GM12892 (cell line): ENCODE results near the gene CTSL.

Experiments used
- POLR2AphosphoS5 ChIP-seq: IDR thresholded peaks from 2 replicates; pipeline ENCODE4 v1.6.1; 2011; ENCODE audit warnings: low read depth, low read length, control low read depth
- TAF1 ChIP-seq: IDR thresholded peaks from 2 replicates; pipeline ENCODE4 v1.6.1; 2011; ENCODE audit warnings: low read depth, mild to moderate bottlenecking, control low read depth, low read length, borderline replicate concordance

- TF ChIP-seq TAF1 (no peak), POLR2AphosphoS5 (no peak)
Observed at GRCh38 chr9:87703636-87704276, 22.2 kb upstream of the CTSL start.
